Activated B cell treated with CpG ODN at 0.5 μM for 24 hours (primary cell): ENCODE results near the gene ROS1. TPM values are rescaled to one million over a fixed set of nuclear protein-coding genes. Genes with fewer than 3 reads are reported as not detected.

Experiments used
- ATAC-seq: fragments of 200-7000 bp; cut with Tn5 transposase; one replicate; pipeline ENCODE4 v1.10.0; 2021; ENCODE audit warnings: low read depth, mild to moderate bottlenecking, moderate library complexity
- CTCF ChIA-PET: fragments of 350-600 bp; sonication (Branson Sonifier 250); formaldehyde crosslinking; loops from one replicate; lab custom pipeline; 2021; ENCODE audit warnings: antibody characterized with exemption; lab: Charles Lee
- POLR2A ChIA-PET: fragments of 350-600 bp; sonication (Branson Sonifier 250); formaldehyde crosslinking; loops from one replicate; lab custom pipeline; 2021; ENCODE audit warnings: antibody characterized with exemption; lab: Charles Lee
- DNase-seq: peaks from one replicate; pipeline ENCODE4 v3.0.0; 2022
- H3K27ac Mint-ChIP-seq: one replicate; pipeline ENCODE4 v1.8.0; 2020; ENCODE audit warnings: mixed read lengths
- H3K27me3 Mint-ChIP-seq: one replicate; pipeline ENCODE4 v1.8.0; 2021; ENCODE audit warnings: mixed read lengths
- H3K36me3 Mint-ChIP-seq: one replicate; pipeline ENCODE4 v1.8.0; 2021; ENCODE audit warnings: low read depth, mixed read lengths
- H3K4me1 Mint-ChIP-seq: one replicate; pipeline ENCODE4 v1.8.0; 2021; ENCODE audit warnings: mixed read lengths
- H3K4me3 Mint-ChIP-seq: one replicate; pipeline ENCODE4 v1.8.0; 2020; ENCODE audit warnings: mild to moderate bottlenecking, mixed read lengths
- H3K9me3 Mint-ChIP-seq: one replicate; pipeline ENCODE4 v1.8.0; 2020; ENCODE audit warnings: mixed read lengths
- intact Hi-C: fragments of 100-400 bp; cut with micrococcal nuclease; formaldehyde crosslinking; loops from one replicate; pipeline ENCODE4 v1.15.1; 2024
- total RNA-seq: library from RNA; stranded (reverse); gene quantifications from 2 replicates; pipeline ENCODE4 v1.2.3, GENCODE V29; 2022
- TF ChIP-seq, protein P1 (sequence below): fragments of 200-600 bp; IDR thresholded peaks from one replicate; pipeline ENCODE4 v1.8.0; 2022; ENCODE audit warnings: antibody characterized with exemption, mild to moderate bottlenecking

The ROS1 gene
- total RNA-seq, 1 donor from 2014 or later: not detected

DNA sequence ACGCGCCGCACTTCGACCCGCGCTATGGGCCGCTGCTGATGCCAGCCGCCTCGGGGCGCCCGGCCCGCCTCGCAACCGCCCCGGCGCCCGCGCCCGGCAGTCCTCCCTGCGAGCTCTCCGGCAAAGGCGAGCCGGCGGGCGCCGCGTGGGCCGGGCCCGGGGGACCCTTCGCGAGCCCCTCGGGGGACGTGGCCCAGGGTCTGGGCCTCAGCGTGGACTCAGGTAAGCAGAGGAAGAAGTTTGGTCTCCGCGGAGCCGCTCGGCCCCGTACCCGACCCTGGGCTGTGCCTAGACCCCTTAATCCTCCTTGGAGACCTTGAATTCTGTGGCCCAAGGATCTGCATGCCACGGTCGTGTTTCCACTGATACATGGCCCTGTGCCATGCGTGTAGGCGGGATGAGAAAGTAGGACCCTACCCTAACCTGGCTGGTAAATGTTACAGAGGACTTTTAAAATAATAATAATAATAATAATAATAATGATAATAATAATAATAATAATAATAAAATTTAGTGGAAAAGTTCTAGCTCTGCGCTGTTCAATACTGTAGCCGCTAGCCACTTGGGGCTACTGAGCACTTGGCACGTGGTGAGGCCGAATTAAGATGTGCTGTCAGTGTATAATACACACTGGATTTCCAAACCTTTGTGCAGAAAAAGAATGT is 154.8 kb downstream of the ROS1 start:
- ATAC-seq: no peak
- TF ChIP-seq, protein P1, sequence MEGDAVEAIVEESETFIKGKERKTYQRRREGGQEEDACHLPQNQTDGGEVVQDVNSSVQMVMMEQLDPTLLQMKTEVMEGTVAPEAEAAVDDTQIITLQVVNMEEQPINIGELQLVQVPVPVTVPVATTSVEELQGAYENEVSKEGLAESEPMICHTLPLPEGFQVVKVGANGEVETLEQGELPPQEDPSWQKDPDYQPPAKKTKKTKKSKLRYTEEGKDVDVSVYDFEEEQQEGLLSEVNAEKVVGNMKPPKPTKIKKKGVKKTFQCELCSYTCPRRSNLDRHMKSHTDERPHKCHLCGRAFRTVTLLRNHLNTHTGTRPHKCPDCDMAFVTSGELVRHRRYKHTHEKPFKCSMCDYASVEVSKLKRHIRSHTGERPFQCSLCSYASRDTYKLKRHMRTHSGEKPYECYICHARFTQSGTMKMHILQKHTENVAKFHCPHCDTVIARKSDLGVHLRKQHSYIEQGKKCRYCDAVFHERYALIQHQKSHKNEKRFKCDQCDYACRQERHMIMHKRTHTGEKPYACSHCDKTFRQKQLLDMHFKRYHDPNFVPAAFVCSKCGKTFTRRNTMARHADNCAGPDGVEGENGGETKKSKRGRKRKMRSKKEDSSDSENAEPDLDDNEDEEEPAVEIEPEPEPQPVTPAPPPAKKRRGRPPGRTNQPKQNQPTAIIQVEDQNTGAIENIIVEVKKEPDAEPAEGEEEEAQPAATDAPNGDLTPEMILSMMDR: no peak
- POLR2A ChIA-PET: no interaction called here
- no peaks in the 10 kb centered on the region for H3K36me3 Mint-ChIP-seq
- CTCF ChIA-PET: no interaction called here
- H3K4me3 Mint-ChIP-seq: no peak overlapping the region
- H3K27me3 Mint-ChIP-seq: peaks cover 68% of the 10 kb centered on the region
- no peak for DNase-seq
- intact Hi-C loops: no loop called here
- H3K27ac Mint-ChIP-seq: no peak overlapping the region
- H3K4me1 Mint-ChIP-seq: peaks cover 3% of the 10 kb centered on the region
- H3K9me3 Mint-ChIP-seq: no peaks in the 10 kb centered on the region

- Mint-ChIP-seq H3K4me3 (no peak overlapping the region), H3K36me3 (no peaks in the 10 kb centered on the region), H3K27me3 (peaks cover 62% of the 10 kb centered on the region), H3K9me3 (no peaks in the 10 kb centered on the region), H3K27ac (no peak overlapping the region), H3K4me1 (peaks cover 3% of the 10 kb centered on the region)
- TF ChIP-seq, protein P1: no peak
- intact Hi-C loops: no loop called here
- ChIA-PET POLR2A (no interaction called here), CTCF (no interaction called here)
- no peak for DNase-seq
- ATAC-seq: no peak
Measured at GRCh38 chr6:117270055-117270842, 155.5 kb downstream of the ROS1 start.

GRCh38 chr6:117269638-117270054 is 156.1 kb downstream of the ROS1 start:
- no peaks in the 10 kb centered on the region for H3K9me3 Mint-ChIP-seq
- DNase-seq: no peak
- H3K4me1 Mint-ChIP-seq: peaks cover 9% of the 10 kb centered on the region
- H3K27ac Mint-ChIP-seq: no peak overlapping the region
- no peak overlapping the region for H3K4me3 Mint-ChIP-seq
- H3K27me3 Mint-ChIP-seq: peaks cover 62% of the 10 kb centered on the region
- intact Hi-C loops: no loop called here
- ATAC-seq: no peak
- ChIA-PET POLR2A (no interaction called here), CTCF (no interaction called here)
- TF ChIP-seq, protein P1: no peak
- H3K36me3 Mint-ChIP-seq: no peaks in the 10 kb centered on the region

- intact Hi-C loops: no loop called here
- CTCF ChIA-PET: no interaction called here
- H3K9me3 Mint-ChIP-seq: no peaks in the 10 kb centered on the region
- no peaks in the 10 kb centered on the region for H3K36me3 Mint-ChIP-seq
- POLR2A ChIA-PET: no interaction called here
- H3K27me3 Mint-ChIP-seq: peaks cover 62% of the 10 kb centered on the region
- TF ChIP-seq, protein P1: no peak
- no peak overlapping the region for H3K4me3 Mint-ChIP-seq
- H3K4me1 Mint-ChIP-seq: peaks cover 15% of the 10 kb centered on the region
- H3K27ac Mint-ChIP-seq: no peak overlapping the region
- no peak for DNase-seq
- ATAC-seq: no peak
Measured at GRCh38 chr6:117268924-117269323, 156.8 kb downstream of the ROS1 start.

GRCh38 chr6:117267766-117268534 is 157.8 kb downstream of the ROS1 start:
- ATAC-seq (no peak), DNase-seq (no peak)
- intact Hi-C loops: no loop called here
- TF ChIP-seq, protein P1: no peak
- H3K36me3 Mint-ChIP-seq: no peaks in the 10 kb centered on the region
- no peaks in the 10 kb centered on the region for H3K9me3 Mint-ChIP-seq
- peaks cover 62% of the 10 kb centered on the region for H3K27me3 Mint-ChIP-seq
- H3K27ac Mint-ChIP-seq: no peak overlapping the region
- H3K4me3 Mint-ChIP-seq: no peak overlapping the region
- ChIA-PET POLR2A (no interaction called here), CTCF (no interaction called here)
- H3K4me1 Mint-ChIP-seq: peaks cover 15% of the 10 kb centered on the region
